Lung (tissue), 13 donors: ENCODE results near the gene FOXA2. TPM values are rescaled to one million over a fixed set of nuclear protein-coding genes. Genes with fewer than 3 reads are reported as not detected.

Experiments
- ATAC-seq: fragments of 200-7000 bp; cut with Tn5 transposase; one replicate; pipeline ENCODE4 v1.9.1; 2020; ENCODE audit warnings: moderate number of reproducible peaks; ENCODE audit not compliant: insufficient read depth, low FRiP score
- DNase-seq, 3 donors: peaks; one replicate each; pipeline ENCODE4 v3.0.0-alpha.2; 2013 to 2017
- H3K27ac ChIP-seq, 2 donors: one replicate each; pipeline ENCODE4 v1.5.1; 2013; ENCODE audit warnings: mild to moderate bottlenecking in 2 of 2, moderate library complexity in 2 of 2, control low read depth in 1 of 2, inconsistent platforms in 1 of 2, low read depth in 1 of 2, low read length in 1 of 2
- H3K27me3 ChIP-seq, 3 donors: one replicate each; pipeline ENCODE4 v1.5.1; 2013; ENCODE audit warnings: low read length in 2 of 3; ENCODE audit not compliant: control insufficient read depth in 3 of 3, insufficient read depth in 3 of 3
- H3K36me3 ChIP-seq, 4 donors: one replicate each; pipeline ENCODE4 v1.5.1; 2013; ENCODE audit warnings: low read length in 4 of 4, mild to moderate bottlenecking in 1 of 4, moderate library complexity in 1 of 4; ENCODE audit not compliant: control insufficient read depth in 4 of 4, insufficient read depth in 4 of 4
- H3K4me1 ChIP-seq, 5 donors: one replicate each; pipeline ENCODE4 v1.5.1; 2013; ENCODE audit warnings: low read length in 5 of 5, mild to moderate bottlenecking in 2 of 5, moderate library complexity in 1 of 5; ENCODE audit not compliant: control insufficient read depth in 5 of 5, insufficient read depth in 5 of 5
- H3K4me3 ChIP-seq: one replicate; pipeline ENCODE4 v1.5.1; 2013; ENCODE audit warnings: mild to moderate bottlenecking, control low read depth, moderate library complexity
- H3K9ac ChIP-seq, 2 donors: one replicate each; pipeline ENCODE4 v1.5.1; 2013; ENCODE audit warnings: low read length in 2 of 2, control low read depth in 1 of 2; ENCODE audit not compliant: insufficient read depth in 1 of 2
- H3K9me3 ChIP-seq, 4 donors: one replicate each; pipeline ENCODE4 v1.5.1; 2013; ENCODE audit warnings: low read length in 3 of 4, mild to moderate bottlenecking in 1 of 4, moderate library complexity in 1 of 4; ENCODE audit not compliant: control insufficient read depth in 4 of 4, insufficient read depth in 3 of 4
- CTCF ChIP-seq: IDR thresholded peaks from 2 replicates; pipeline ENCODE4 v1.5.1; 2012; ENCODE audit warnings: mild to moderate bottlenecking; ENCODE audit errors: control extremely low read depth, extremely low read depth
- WGBS, 2 donors: extraction: QIAGEN DNeasy Blood & Tissue Kit; methylation state at CpG; one replicate each; pipeline ENCODE4 v1.1.7; 2013; 5-methylcytosine and 5-hydroxymethylcytosine counted together
- polyA plus RNA-seq, 2 donors: library from polyadenylated mRNA; stranded (reverse); fragments of 200-250 nt; gene quantifications; one replicate each; pipeline ENCODE4 v1.2.1, GENCODE V29; 2013
- small RNA-seq: library from RNA; depleted of rRNA; stranded (forward); fragments of <200 nt; gene quantifications from one replicate; pipeline ENCODE3, GENCODE V24; 2014; ENCODE audit warnings: low replicate concordance
- total RNA-seq, 2 donors: library from RNA; depleted of rRNA in 1 of 2; stranded (reverse); fragments of >200 nt in 1 of 2; gene quantifications; one replicate each; pipeline ENCODE4 v1.2.1, GENCODE V29; 2014 to 2021
- donor health status: control.
- donor health status: control.
- donor health status: Bipolar disorder and iron deficiency.
- donor health status: healthy.
- donor health status: DM: yes; HTN: yes; CAD: no.

The FOXA2 gene
- total and polyA plus RNA-seq, 4 donors, result 10.0 to 39.5 (median 17.6) TPM

- H3K9ac ChIP-seq, result no peak overlapping the region
- DNase-seq (no peak), ATAC-seq (no peak)
- H3K36me3 ChIP-seq, result no peaks in the 10 kb centered on the region
- peaks cover 0 to 2% (median 0%) of the 10 kb centered on the region in 4 donors for H3K9me3 ChIP-seq
- H3K27me3 ChIP-seq, result no peaks in the 10 kb centered on the region
- no peak overlapping the region for H3K4me3 ChIP-seq
- TF ChIP-seq CTCF, result no peak
- H3K27ac ChIP-seq, result no peak overlapping the region
- 84 to 87% methylated on average over 2 of the region's 2 CpGs for WGBS, 2 donors
- H3K4me1 ChIP-seq, result peaks cover 0 to 2% (median 0%) of the 10 kb centered on the region in 5 donors
These were observed 52.6 kb downstream of the FOXA2 start for GRCh38 chr20:22531756-22532155.

- Histone ChIP-seq H3K27me3 (no peaks in the 10 kb centered on the region), H3K36me3 (no peaks in the 10 kb centered on the region), H3K4me3 (no peak overlapping the region), H3K27ac (no peak overlapping the region), H3K9ac (no peak overlapping the region), H3K9me3 (peaks cover 0 to 2% (median 0%) of the 10 kb centered on the region in 4 donors), H3K4me1 (peaks cover 0 to 2% (median 0%) of the 10 kb centered on the region in 5 donors)
- 77 to 83% methylated on average over 8 of the region's 8 CpGs for WGBS, 2 donors
- ATAC-seq, result no peak
- no peak for DNase-seq
- TF ChIP-seq CTCF, result no peak
These were observed 53.2 kb downstream of the FOXA2 start for GRCh38 chr20:22531056-22531615.

Small RNA genes within 50 kb of the gene (small RNA-seq; reads per million reads assigned to genes)
- not detected for gene LINC00261
